Upper lobe of left lung (tissue), 4 donors: ENCODE results near the gene DDIT4.

ENCODE experiments used
- POLR2A ChIP-seq, 4 donors: fragments of 450-650 bp; IDR thresholded peaks; one replicate each; pipeline ENCODE4 v1.5.1; 2016 to 2017; ENCODE audit warnings: antibody characterized with exemption in 4 of 4, mild to moderate bottlenecking in 2 of 4
- POLR2AphosphoS5 ChIP-seq, 2 donors: sonication (generic); formaldehyde crosslinking; IDR thresholded peaks; one replicate each; pipeline ENCODE4 v1.5.1; 2017; ENCODE audit warnings: antibody characterized with exemption in 2 of 2
- TF ChIP-seq, protein P1 (sequence below), 6 experiments: fragments of 450-650 bp in 4 of 6; fragments of 200-600 bp in 2 of 6; sonication (generic) in 2 of 6; IDR thresholded peaks; one replicate each; pipeline ENCODE4 v1.5.1; 2016 to 2019; ENCODE audit warnings: antibody characterized with exemption in 6 of 6

DNA sequence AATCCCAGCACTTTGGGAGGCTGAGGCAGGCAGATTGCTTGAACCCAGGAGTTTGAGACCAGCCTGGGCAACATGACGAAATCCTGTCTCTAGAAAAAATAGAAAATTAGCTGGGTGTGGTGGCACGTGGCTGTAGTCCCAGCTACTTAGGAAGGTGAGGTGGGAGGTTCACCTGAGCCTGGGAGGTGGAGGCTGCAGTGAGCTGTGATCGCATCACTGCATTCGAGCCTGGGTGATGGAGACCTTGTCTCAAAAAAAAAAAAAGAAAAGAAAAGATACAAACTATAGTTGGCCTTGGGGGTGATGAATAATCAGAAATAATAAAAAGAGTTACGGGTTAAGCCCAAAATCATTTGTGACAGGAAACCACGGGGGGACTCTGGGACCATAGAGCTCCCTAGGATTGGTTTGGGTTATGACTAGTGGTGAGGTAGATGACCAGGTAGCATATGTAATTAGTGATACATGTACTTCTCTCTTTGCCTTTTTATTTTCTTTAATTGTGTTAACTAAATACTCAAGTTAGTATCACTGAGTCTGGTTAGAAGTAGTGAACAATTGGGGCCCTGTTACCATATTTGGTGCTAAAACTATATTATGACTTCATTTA lies 47.2 kb upstream of the DDIT4 start:
- TF ChIP-seq, protein P1, sequence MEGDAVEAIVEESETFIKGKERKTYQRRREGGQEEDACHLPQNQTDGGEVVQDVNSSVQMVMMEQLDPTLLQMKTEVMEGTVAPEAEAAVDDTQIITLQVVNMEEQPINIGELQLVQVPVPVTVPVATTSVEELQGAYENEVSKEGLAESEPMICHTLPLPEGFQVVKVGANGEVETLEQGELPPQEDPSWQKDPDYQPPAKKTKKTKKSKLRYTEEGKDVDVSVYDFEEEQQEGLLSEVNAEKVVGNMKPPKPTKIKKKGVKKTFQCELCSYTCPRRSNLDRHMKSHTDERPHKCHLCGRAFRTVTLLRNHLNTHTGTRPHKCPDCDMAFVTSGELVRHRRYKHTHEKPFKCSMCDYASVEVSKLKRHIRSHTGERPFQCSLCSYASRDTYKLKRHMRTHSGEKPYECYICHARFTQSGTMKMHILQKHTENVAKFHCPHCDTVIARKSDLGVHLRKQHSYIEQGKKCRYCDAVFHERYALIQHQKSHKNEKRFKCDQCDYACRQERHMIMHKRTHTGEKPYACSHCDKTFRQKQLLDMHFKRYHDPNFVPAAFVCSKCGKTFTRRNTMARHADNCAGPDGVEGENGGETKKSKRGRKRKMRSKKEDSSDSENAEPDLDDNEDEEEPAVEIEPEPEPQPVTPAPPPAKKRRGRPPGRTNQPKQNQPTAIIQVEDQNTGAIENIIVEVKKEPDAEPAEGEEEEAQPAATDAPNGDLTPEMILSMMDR (IDR thresholded peaks at IDR 0.05), result no peak
- TF ChIP-seq POLR2A (IDR thresholded peaks at IDR 0.05) (no peak), POLR2AphosphoS5 (IDR thresholded peaks at IDR 0.05) (no peak)
